Neural cell (in vitro differentiated cells): ENCODE measurements around the gene ABHD4.

Experiments
- TAF1 ChIP-seq: IDR thresholded peaks from 2 replicates; pipeline ENCODE4 v1.6.1; 2012; ENCODE audit warnings: low read depth
- TF ChIP-seq, protein P1 (sequence below): fragments of 450-650 bp; IDR thresholded peaks from 2 replicates; pipeline ENCODE4 v1.5.1; 2014; ENCODE audit warnings: antibody characterized with exemption, mild to moderate bottlenecking, moderate library complexity; ENCODE audit not compliant: poor library complexity, severe bottlenecking

DNA sequence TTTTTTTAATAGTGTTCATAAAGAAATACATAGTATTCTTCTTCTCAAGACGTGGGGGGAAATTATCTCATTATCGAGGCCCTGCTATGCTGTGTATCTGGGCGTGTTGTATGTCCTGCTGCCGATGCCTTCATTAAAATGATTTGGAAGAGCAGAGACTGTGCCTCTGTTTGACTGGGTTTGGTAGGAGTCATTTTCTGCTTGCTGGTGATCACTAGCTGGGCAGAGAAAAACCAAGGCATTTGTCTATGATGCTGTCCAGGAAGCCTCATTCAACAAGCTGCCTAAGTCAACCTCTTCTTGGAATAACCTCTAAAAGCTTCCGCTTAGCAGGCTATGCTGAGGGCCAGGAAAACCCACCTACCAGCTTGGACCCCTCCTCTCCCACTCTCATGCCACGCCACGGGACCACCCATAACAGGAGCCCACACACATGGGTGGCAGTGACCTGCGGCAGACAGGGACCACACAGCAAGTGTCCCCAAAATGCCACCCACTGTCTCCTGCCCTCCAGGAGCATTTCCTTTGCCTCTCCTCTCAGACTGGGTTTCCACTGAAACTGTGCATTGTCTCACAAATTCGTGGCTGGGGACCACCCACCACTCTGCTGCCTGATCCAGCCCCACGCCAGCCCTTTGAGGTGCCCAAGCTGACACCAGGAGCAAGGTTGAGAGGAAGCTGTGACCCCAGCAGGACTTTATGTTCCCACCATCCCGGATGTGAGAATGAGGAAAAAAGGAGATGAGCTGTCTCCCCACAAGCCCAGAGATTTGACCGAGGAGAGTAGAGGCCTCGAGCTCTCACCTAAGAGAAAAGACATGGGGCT, 45.9 kb upstream of the ABHD4 start:
- TF ChIP-seq, protein P1, sequence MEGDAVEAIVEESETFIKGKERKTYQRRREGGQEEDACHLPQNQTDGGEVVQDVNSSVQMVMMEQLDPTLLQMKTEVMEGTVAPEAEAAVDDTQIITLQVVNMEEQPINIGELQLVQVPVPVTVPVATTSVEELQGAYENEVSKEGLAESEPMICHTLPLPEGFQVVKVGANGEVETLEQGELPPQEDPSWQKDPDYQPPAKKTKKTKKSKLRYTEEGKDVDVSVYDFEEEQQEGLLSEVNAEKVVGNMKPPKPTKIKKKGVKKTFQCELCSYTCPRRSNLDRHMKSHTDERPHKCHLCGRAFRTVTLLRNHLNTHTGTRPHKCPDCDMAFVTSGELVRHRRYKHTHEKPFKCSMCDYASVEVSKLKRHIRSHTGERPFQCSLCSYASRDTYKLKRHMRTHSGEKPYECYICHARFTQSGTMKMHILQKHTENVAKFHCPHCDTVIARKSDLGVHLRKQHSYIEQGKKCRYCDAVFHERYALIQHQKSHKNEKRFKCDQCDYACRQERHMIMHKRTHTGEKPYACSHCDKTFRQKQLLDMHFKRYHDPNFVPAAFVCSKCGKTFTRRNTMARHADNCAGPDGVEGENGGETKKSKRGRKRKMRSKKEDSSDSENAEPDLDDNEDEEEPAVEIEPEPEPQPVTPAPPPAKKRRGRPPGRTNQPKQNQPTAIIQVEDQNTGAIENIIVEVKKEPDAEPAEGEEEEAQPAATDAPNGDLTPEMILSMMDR: no peak
- no peak for TF ChIP-seq TAF1
